ENCODE data around the gene ACR. TPM values are rescaled to one million over a fixed set of nuclear protein-coding genes. Genes with fewer than 3 reads are reported as not detected.

Gene ACR
- total and polyA plus RNA-seq, 3 donors from 2014 or later: 49.5 to 181 (median 88.7) TPM

- H3K4me1 ChIP-seq: peaks cover 8% of the 10 kb centered on the region
- intact Hi-C loops (cut with DNase I; ENCODE audit: low total_unique reads): no loop called here
- no peaks in the 10 kb centered on the region for H3K36me3 ChIP-seq (ENCODE audit: low read depth, missing control alignments)
- WGBS, 2 donors: 36 to 63% methylated on average over 13 to 52 of the region's 54 CpGs
- TF ChIP-seq CTCF (IDR thresholded peaks at IDR 0.05) (no peak), POLR2A (IDR thresholded peaks at IDR 0.05) (no peak)
- DNase-seq: no peak
- peak overlapping the region in 1 of 2 donors; percentile 18 for H3K4me3 ChIP-seq
- H3K27ac ChIP-seq: no peak overlapping the region
- H3K27me3 ChIP-seq: no peaks in the 10 kb centered on the region
- no peaks in the 10 kb centered on the region for H3K9me3 ChIP-seq
These were observed 7.8 kb upstream of the ACR start for GRCh38 chr22:50730013-50730891.

- Histone ChIP-seq H3K4me1 (peaks cover 8% of the 10 kb centered on the region), H3K27ac (no peak overlapping the region), H3K36me3 (ENCODE audit: low read depth, missing control alignments) (no peaks in the 10 kb centered on the region), H3K9me3 (no peaks in the 10 kb centered on the region), H3K4me3 (peak overlapping the region; percentile 18 to 26), H3K27me3 (no peaks in the 10 kb centered on the region)
- peak; percentile 29 for DNase-seq
- TF ChIP-seq POLR2A (IDR thresholded peaks at IDR 0.05) (no peak), CTCF (IDR thresholded peaks at IDR 0.05) (no peak)
- intact Hi-C loops (cut with DNase I; ENCODE audit: low total_unique reads): no loop called here
- 25 to 55% methylated on average over 9 to 72 of the region's 76 CpGs for WGBS, 2 donors
These were observed 6.9 kb upstream of the ACR start for GRCh38 chr22:50730941-50731661.

- intact Hi-C loops (cut with DNase I; ENCODE audit: low total_unique reads): no loop called here
- 25 to 27% methylated on average over 18 to 21 of the region's 32 CpGs for WGBS, 2 donors
- Histone ChIP-seq H3K27ac (no peak overlapping the region), H3K4me1 (peaks cover 8% of the 10 kb centered on the region), H3K36me3 (ENCODE audit: low read depth, missing control alignments) (no peaks in the 10 kb centered on the region), H3K9me3 (no peaks in the 10 kb centered on the region), H3K4me3 (peak overlapping the region in 1 of 2 donors; percentile 26), H3K27me3 (no peaks in the 10 kb centered on the region)
- DNase-seq: peak; percentile 49
- TF ChIP-seq CTCF (IDR thresholded peaks at IDR 0.05) (peak; percentile 57 to 78 (median 63)), POLR2A (IDR thresholded peaks at IDR 0.05) (no peak)
These were observed 6.0 kb upstream of the ACR start for GRCh38 chr22:50731811-50732624.

- no peaks in the 10 kb centered on the region for H3K27me3 ChIP-seq
- DNase-seq: no peak
- intact Hi-C loops (cut with DNase I; ENCODE audit: low total_unique reads): no loop called here
These were observed 5.3 kb upstream of the ACR start for GRCh38 chr22:50732681-50733080.

More at GRCh38 chr22:50732681-50733080, 5.3 kb upstream of the ACR start:
- Histone ChIP-seq H3K27ac (no peak overlapping the region), H3K4me1 (peaks cover 8% of the 10 kb centered on the region), H3K9me3 (no peaks in the 10 kb centered on the region), H3K4me3 (no peak overlapping the region), H3K36me3 (ENCODE audit: low read depth, missing control alignments) (no peaks in the 10 kb centered on the region)
- TF ChIP-seq CTCF (IDR thresholded peaks at IDR 0.05) (no peak), POLR2A (IDR thresholded peaks at IDR 0.05) (no peak)
- WGBS, 2 donors: 70 to 81% methylated on average over 12 of the region's 12 CpGs

Measured in testis (tissue), 3 donors.